ELR (cell line): ENCODE results near the gene ZDHHC6.

Experiments used
- DNase-seq: peaks from one replicate; pipeline ENCODE4 v3.0.0-alpha.2; 2015; ENCODE audit warnings: low read depth

The ZDHHC6 gene

DNA sequence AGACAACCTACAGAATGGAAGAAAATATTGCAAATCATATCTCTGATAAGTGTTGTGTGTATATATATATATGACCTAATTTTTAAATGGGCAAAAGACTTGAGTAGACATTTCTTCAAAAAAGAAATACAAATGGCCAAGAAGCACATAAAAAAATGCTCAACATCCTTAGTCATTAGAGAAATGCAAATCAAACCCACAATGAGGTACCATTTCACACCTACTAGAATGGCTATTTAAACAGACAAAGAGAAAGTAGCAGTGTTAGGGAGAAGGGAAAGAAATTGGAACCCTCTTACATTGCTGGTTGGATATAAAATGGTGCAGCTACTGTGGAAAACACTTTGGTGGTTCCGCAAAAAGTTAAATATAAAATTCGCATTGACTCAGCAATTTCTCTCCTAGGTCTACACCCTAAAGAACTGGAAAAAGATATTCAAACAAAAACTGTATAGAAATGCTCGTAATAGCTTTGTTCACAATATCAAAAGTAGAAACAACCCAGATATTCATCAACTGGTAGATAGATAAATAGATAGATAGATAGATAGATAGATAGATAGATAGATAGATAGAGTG is 56.5 kb downstream of the ZDHHC6 start:
- DNase-seq: no peak

DNA sequence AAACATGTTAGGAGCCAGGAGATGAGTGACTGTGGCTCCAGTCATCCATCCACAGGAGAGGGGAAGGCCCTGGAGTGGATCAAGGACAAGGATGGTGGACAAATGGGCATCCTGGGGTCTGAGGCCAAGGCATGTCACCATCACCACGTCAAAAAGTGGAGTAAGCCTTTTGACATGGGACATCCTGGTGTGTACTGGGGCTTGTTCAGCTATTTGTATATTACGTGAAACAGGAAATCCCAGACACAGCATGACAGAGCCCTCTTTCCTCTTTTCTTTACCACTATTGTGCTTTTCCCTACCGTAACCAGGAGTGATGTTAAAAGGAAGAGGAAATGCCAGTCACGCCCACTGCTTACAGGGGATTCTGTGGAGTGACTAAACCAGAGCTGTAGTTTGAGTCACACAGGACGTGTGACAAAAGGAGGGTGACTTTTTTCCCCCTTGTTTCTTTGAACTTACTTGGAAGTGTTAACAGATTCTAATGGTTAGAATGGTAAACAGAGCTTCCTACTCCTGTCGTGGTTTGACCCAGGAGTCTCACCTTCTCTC is 57.4 kb downstream of the ZDHHC6 start:
- DNase-seq: peak; percentile 93

DNA sequence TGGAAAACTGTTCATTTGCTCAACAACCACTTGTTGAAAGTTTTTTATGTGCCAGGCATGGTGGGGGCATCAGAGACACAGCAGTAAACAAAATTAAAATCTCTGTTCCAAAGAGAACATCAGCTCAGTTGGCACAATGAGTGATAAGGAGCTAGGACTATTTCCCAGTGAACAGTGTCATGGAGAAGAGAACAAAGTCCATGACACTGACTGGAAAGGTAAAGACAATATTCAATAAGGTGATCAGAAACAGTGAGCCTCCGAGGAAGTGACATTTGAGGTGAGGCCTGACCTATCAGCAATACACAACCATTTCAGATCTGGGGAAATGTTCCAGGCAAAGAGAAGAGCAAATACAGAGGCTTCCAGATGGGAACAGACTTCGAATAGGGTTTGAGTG is 58.2 kb downstream of the ZDHHC6 start:
- no peak for DNase-seq

DNA sequence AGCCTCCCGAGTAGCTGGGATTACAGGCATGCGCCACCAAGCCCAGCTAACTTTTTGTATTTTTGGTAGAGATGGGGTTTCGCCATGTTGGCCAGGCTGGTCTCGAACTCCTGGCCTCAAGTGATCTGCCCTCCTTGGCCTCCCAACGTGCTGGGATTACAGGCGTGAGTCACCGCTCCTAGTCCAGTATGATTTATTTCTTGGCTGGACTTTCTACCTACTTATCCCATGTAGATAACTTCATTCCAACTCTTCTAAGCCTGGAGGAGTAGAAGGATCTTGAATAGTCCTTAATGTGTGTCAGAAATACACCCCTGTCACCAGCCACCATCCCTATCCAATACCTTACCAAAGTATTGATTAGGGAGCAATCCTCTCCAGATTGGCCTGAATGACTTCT is 58.7 kb downstream of the ZDHHC6 start:
- DNase-seq: peak; percentile 13

DNA sequence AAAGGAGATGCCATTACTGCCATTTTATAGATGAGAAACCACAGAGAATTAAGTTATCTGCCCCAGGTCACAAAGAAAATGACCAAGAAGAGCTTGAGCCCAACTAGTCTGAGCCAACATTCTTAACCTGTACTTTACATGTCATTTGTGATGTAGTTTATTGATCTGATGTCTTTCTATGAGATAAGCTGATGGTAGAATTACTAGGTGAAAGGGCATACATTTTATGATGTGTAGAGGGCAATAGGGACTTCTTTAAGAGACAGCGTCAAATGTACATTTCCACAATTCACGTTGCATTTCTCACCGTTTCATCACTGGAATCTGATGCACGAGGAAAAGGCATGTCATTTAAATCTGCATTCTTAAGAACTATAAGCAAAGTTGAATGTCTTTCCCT is 61.5 kb downstream of the ZDHHC6 start:
- DNase-seq: no peak

DNA sequence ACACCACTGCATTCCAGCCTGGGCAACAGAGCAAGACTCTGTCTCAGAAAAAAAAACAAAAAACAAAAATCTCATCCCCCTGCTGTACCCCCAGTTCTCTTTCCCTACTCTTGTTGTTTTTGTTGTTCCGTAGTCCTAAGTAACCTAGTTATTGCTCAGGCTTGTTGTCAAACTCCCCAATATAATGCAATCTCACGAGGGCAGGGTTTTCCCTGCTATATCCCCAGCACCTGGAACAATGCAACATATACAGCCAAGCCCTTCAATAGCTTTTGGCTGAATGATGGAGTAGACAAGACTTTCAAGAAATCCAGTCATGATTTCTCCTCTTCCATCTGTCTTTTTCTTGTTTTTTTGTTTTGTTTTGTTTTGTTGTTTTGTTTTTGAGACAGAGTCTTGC is 62.6 kb downstream of the ZDHHC6 start:
- no peak for DNase-seq

DNA sequence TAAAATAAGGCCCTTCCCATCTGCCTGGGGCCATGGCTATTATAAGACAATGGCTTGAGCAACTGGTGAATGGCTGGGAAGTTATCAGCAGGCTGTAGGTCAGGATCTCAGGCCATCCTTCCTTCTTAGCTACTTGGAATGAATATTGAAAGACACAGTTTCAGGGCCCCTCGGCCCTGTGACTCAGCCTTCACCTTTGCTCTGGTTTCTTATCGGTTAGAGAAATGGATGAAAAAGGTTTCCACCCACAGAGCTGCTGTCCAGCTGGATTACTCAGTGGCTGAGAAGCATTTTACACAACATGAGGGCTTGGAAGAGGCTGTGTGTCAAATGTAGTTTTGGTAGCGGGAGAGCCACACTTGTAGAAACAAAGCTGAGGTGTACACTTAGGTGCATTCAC is 63.4 kb downstream of the ZDHHC6 start:
- DNase-seq: peak; percentile 91

DNA sequence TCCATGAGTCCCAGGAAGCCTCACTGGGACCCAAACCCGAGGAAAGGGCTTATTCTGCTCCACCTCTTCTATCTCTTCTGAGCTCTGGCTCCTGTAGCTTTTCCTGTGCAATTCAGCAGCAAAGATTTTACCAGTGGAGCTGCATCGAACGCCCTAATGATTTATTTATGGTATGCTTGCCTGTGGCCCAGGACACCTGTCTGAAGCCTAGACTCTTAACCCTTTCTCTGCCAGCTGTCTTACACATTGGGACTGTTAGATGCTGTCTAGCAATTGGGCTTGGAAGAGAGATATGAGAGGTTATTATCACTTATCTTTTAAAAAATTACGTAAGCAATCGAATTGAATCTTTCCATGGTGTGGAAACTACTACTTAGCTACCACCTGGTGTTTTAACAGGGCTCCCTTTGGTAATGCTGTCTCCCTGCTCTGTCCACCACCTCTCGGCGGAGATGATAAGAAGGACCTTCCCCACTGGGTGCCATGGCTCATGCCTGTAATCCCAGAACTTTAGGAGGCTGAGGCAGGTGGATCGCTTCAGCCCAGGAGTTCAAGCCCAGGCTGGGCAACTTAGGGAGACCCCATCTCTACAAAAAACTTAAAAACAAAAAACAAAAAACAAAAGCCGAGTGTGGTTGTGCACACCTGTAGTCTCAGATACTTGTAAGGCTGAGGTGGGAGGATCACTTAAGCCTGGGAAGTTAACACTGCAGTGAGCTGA is 64.0 kb downstream of the ZDHHC6 start:
- no peak for DNase-seq
